Liver (tissue), 9 donors: ENCODE measurements around the gene MYL6B. TPM values are rescaled to one million over a fixed set of nuclear protein-coding genes. Genes with fewer than 3 reads are reported as not detected.

Source experiments
- DNase-seq: peaks from one replicate; pipeline ENCODE4 v3.0.0-alpha.2; 2017; ENCODE audit warnings: low spot score
- H3K27ac ChIP-seq, 2 donors: one replicate each; pipeline ENCODE4 v1.7.0; 2013; ENCODE audit warnings: inconsistent platforms in 2 of 2, low read length in 2 of 2, control low read depth in 1 of 2, low read depth in 1 of 2, mild to moderate bottlenecking in 1 of 2
- H3K27me3 ChIP-seq, 4 donors: one replicate each; pipeline versions ENCODE4 v1.6.1 to v1.7.0; 2013; ENCODE audit warnings: low read length in 3 of 4, inconsistent platforms in 1 of 4, mild to moderate bottlenecking in 1 of 4, moderate library complexity in 1 of 4; ENCODE audit not compliant: control insufficient read depth in 4 of 4, insufficient read depth in 4 of 4
- H3K36me3 ChIP-seq, 4 donors: one replicate each; pipeline versions ENCODE4 v1.6.1 to v1.7.0; 2013; ENCODE audit warnings: low read length in 3 of 4, mild to moderate bottlenecking in 3 of 4, low read depth in 1 of 4, moderate library complexity in 1 of 4; ENCODE audit not compliant: control insufficient read depth in 4 of 4, insufficient read depth in 3 of 4
- H3K4me1 ChIP-seq, 4 donors: one replicate each; pipeline versions ENCODE4 v1.6.1 to v1.7.0; 2013; ENCODE audit warnings: low read length in 3 of 4, mild to moderate bottlenecking in 3 of 4, moderate library complexity in 1 of 4; ENCODE audit not compliant: control insufficient read depth in 4 of 4, insufficient read depth in 4 of 4
- H3K4me3 ChIP-seq, 3 donors: one replicate each; pipeline versions ENCODE4 v1.6.1 to v1.7.0; 2013; ENCODE audit warnings: low read length in 3 of 3, control low read depth in 1 of 3, low read depth in 1 of 3, mild to moderate bottlenecking in 1 of 3
- H3K9ac ChIP-seq, 2 donors: one replicate each; pipeline ENCODE4 v1.7.0; 2013; ENCODE audit warnings: low read length in 2 of 2, mild to moderate bottlenecking in 2 of 2, moderate library complexity in 2 of 2, control low read depth in 1 of 2, low read depth in 1 of 2
- H3K9me3 ChIP-seq, 4 donors: one replicate each; pipeline versions ENCODE4 v1.6.1 to v1.7.0; 2013; ENCODE audit warnings: low read length in 3 of 4; ENCODE audit not compliant: control insufficient read depth in 4 of 4
- ATF3 ChIP-seq: IDR thresholded peaks from 2 replicates; pipeline ENCODE4 v1.6.1; 2016; ENCODE audit warnings: antibody characterized with exemption
- CTCF ChIP-seq: fragments of 150-350 bp; IDR thresholded peaks from 2 replicates; pipeline ENCODE4 v1.5.1; 2017; ENCODE audit warnings: improper control_type of control experiment, low read depth, low read length; ENCODE audit not compliant: missing input control
- EGR1 ChIP-seq, 2 donors: IDR thresholded peaks; 2 replicates each; pipeline ENCODE4 v1.6.1; 2016 to 2018; ENCODE audit warnings: antibody characterized with exemption in 2 of 2, low read depth in 2 of 2
- FOXA1 ChIP-seq: IDR thresholded peaks from 2 replicates; pipeline ENCODE4 v1.6.1; 2016; ENCODE audit warnings: antibody characterized with exemption
- FOXA2 ChIP-seq: IDR thresholded peaks from 2 replicates; pipeline ENCODE4 v1.6.1; 2016; ENCODE audit warnings: antibody characterized with exemption
- HNF4A ChIP-seq, 2 donors: conservative IDR thresholded peaks; 2 replicates each; pipeline ENCODE4 v1.6.1; 2016; ENCODE audit warnings: antibody characterized with exemption in 2 of 2, mild to moderate bottlenecking in 2 of 2
- MAX ChIP-seq: IDR thresholded peaks from 2 replicates; pipeline ENCODE4 v1.6.1; 2016; ENCODE audit warnings: antibody characterized with exemption
- NR2F2 ChIP-seq: IDR thresholded peaks from 2 replicates; pipeline ENCODE4 v1.6.1; 2016; ENCODE audit warnings: antibody characterized with exemption
- RAD21 ChIP-seq, 2 donors: IDR thresholded peaks; 2 replicates each; pipeline ENCODE4 v1.6.1; 2016; ENCODE audit warnings: antibody characterized with exemption in 2 of 2, mild to moderate bottlenecking in 2 of 2
- REST ChIP-seq: IDR thresholded peaks from 2 replicates; pipeline ENCODE4 v1.6.1; 2016; ENCODE audit warnings: antibody characterized with exemption, mild to moderate bottlenecking
- RXRA ChIP-seq, 2 donors: IDR thresholded peaks; 2 replicates each; pipeline ENCODE4 v1.6.1; 2017 to 2018; ENCODE audit warnings: antibody characterized with exemption in 2 of 2, mild to moderate bottlenecking in 1 of 2
- SP1 ChIP-seq: IDR thresholded peaks from 2 replicates; pipeline ENCODE4 v1.6.1; 2018; ENCODE audit warnings: antibody characterized with exemption, mild to moderate bottlenecking
- TAF1 ChIP-seq: conservative IDR thresholded peaks from 2 replicates; pipeline ENCODE4 v1.6.1; 2016; ENCODE audit warnings: antibody characterized with exemption, mild to moderate bottlenecking
- YY1 ChIP-seq: IDR thresholded peaks from 2 replicates; pipeline ENCODE4 v1.6.1; 2016; ENCODE audit warnings: antibody characterized with exemption, mild to moderate bottlenecking
- ZBTB33 ChIP-seq: IDR thresholded peaks from 2 replicates; pipeline ENCODE4 v1.6.1; 2016; ENCODE audit warnings: antibody characterized with exemption
- WGBS: extraction: QIAGEN DNeasy Blood & Tissue Kit; methylation state at CpG from one replicate; pipeline ENCODE4 v1.1.7; 2013; 5-methylcytosine and 5-hydroxymethylcytosine counted together
- polyA plus RNA-seq, 2 donors: library from polyadenylated mRNA; stranded (reverse) in 1 of 2; unstranded in 1 of 2; fragments of 200-250 nt in 1 of 2; fragments of >200 nt in 1 of 2; fragmentation: Nextera tagmentation in 1 of 2; extraction: Ambion mirVana in 1 of 2; gene quantifications; one replicate each; pipeline versions ENCODE4 v1.2.1 to v1.2.3, GENCODE V29; 2013 to 2015
- total RNA-seq, 2 donors: library from RNA; depleted of rRNA; stranded (reverse); fragments of >200 nt; gene quantifications; one replicate each; pipeline ENCODE4 v1.2.3, GENCODE V29; 2014
- donor health status: healthy.
- donor health status: healthy.
- donor health status: healthy.
- donor health status: healthy.
- donor health status: healthy.

Gene MYL6B
- total and polyA plus RNA-seq, 4 donors = 3.7 to 14.2 (median 12.6) TPM

- no peak for TF ChIP-seq YY1
- no peak for TF ChIP-seq ZBTB33
- no peak for TF ChIP-seq MAX
- TF ChIP-seq ATF3 = no peak
- TF ChIP-seq TAF1 = no peak
- TF ChIP-seq RXRA (IDR thresholded peaks at IDR 0.05) = no peak
- no peak for TF ChIP-seq FOXA1
- no peak for TF ChIP-seq REST
- no peak for TF ChIP-seq CTCF
- no peak for TF ChIP-seq HNF4A (conservative IDR thresholded peaks at IDR 0.05)
- no peak for TF ChIP-seq FOXA2
- TF ChIP-seq RAD21 (IDR thresholded peaks at IDR 0.05) = no peak
- no peak for TF ChIP-seq EGR1 (IDR thresholded peaks at IDR 0.05; ENCODE audit: low read depth in 2 of 2)
- Histone ChIP-seq H3K36me3 (peaks cover 9 to 36% (median 26%) of the 10 kb centered on the region in 4 donors), H3K9me3 (no peaks in the 10 kb centered on the region), H3K27ac (no peak overlapping the region), H3K4me1 (peaks cover 0 to 31% (median 25%) of the 10 kb centered on the region in 4 donors), H3K9ac (no peak overlapping the region), H3K27me3 (no peaks in the 10 kb centered on the region), H3K4me3 (no peak overlapping the region)
- no peak for DNase-seq
- 83% methylated on average over 4 of the region's 4 CpGs for WGBS
Observed at GRCh38 chr12:56130876-56131275, 21.5 kb upstream of the MYL6B start.

GRCh38 chr12:56134897-56135296 is 17.5 kb upstream of the MYL6B start:
- H3K36me3 ChIP-seq = peaks cover 22 to 66% (median 53%) of the 10 kb centered on the region in 4 donors
- DNase-seq = no peak
- TF ChIP-seq NR2F2 (no peak), FOXA1 (no peak), REST (no peak), RAD21 (IDR thresholded peaks at IDR 0.05) (no peak), RXRA (IDR thresholded peaks at IDR 0.05) (no peak), SP1 (no peak), ATF3 (no peak), ZBTB33 (no peak)

More at GRCh38 chr12:56134897-56135296, 17.5 kb upstream of the MYL6B start:
- Histone ChIP-seq H3K4me3 (no peak overlapping the region), H3K9me3 (no peaks in the 10 kb centered on the region), H3K4me1 (peaks cover 0 to 4% (median 0%) of the 10 kb centered on the region in 4 donors), H3K9ac (no peak overlapping the region), H3K27ac (no peak overlapping the region), H3K27me3 (no peaks in the 10 kb centered on the region)
- 98% methylated on average over 6 of the region's 6 CpGs for WGBS
